DLD1 (cell line): ENCODE data around the gene CCDC85C.

Experiments
- in situ Hi-C: cut with HindIII; loops from 2 replicates; pipeline ENCODE4 v1.10.0; 2017; ENCODE audit warnings: low sequenced_read_pairs

Gene CCDC85C

GRCh38 chr14:99561864-99562263, 42.1 kb downstream of the CCDC85C start:
- in situ Hi-C loops, result loop anchor here (10.0 kb wide), 1 partner anchor 123 kb away; the partner anchor contains the start of gene CYP46A1

GRCh38 chr14:99560922-99561683, 42.9 kb downstream of the CCDC85C start:
- in situ Hi-C loops, result loop anchor here (10.0 kb wide), 1 partner anchor 124 kb away; the partner anchor contains the start of gene CYP46A1

GRCh38 chr14:99560403-99560802, 43.6 kb downstream of the CCDC85C start:
- in situ Hi-C loops, result loop anchor here (10.0 kb wide), 1 partner anchor 124 kb away; the partner anchor contains the start of gene CYP46A1

GRCh38 chr14:99559286-99559990, 44.6 kb downstream of the CCDC85C start:
- in situ Hi-C loops, result no loop called here

- in situ Hi-C loops, result no loop called here
These were observed 47.7 kb downstream of the CCDC85C start for GRCh38 chr14:99556134-99556791.

- in situ Hi-C loops, result no loop called here
These were observed 49.1 kb downstream of the CCDC85C start for GRCh38 chr14:99554757-99555531.

- in situ Hi-C loops, result no loop called here
These were observed 49.8 kb downstream of the CCDC85C start for GRCh38 chr14:99554184-99554583.

- in situ Hi-C loops, result no loop called here
These were observed 51.3 kb downstream of the CCDC85C start for GRCh38 chr14:99552572-99553216.

GRCh38 chr14:99552021-99552553, 51.9 kb downstream of the CCDC85C start:
- in situ Hi-C loops, result no loop called here

GRCh38 chr14:99551034-99551922, 52.7 kb downstream of the CCDC85C start:
- in situ Hi-C loops, result no loop called here

- in situ Hi-C loops, result no loop called here
These were observed 53.5 kb downstream of the CCDC85C start for GRCh38 chr14:99550387-99550992.

GRCh38 chr14:99549684-99550083, 54.3 kb downstream of the CCDC85C start:
- in situ Hi-C loops, result no loop called here

GRCh38 chr14:99548871-99549515, 55.0 kb downstream of the CCDC85C start:
- in situ Hi-C loops, result no loop called here

GRCh38 chr14:99548255-99548654, 55.8 kb downstream of the CCDC85C start:
- in situ Hi-C loops, result no loop called here

- in situ Hi-C loops, result no loop called here
These were observed 57.6 kb downstream of the CCDC85C start for GRCh38 chr14:99546234-99546879.

- in situ Hi-C loops, result no loop called here
These were observed 58.4 kb downstream of the CCDC85C start for GRCh38 chr14:99545586-99545985.

GRCh38 chr14:99544991-99545390, 59.0 kb downstream of the CCDC85C start:
- in situ Hi-C loops, result no loop called here

- in situ Hi-C loops, result no loop called here
These were observed 60.0 kb downstream of the CCDC85C start for GRCh38 chr14:99543985-99544384.
